ENCODE data around the gene ARMC12.
"Not testable (repeated sequence)": the region's sequence is repeated elsewhere in the genome, so short reads cannot be mapped to it uniquely, and the experiment has no call there.

Gene ARMC12, protein sequence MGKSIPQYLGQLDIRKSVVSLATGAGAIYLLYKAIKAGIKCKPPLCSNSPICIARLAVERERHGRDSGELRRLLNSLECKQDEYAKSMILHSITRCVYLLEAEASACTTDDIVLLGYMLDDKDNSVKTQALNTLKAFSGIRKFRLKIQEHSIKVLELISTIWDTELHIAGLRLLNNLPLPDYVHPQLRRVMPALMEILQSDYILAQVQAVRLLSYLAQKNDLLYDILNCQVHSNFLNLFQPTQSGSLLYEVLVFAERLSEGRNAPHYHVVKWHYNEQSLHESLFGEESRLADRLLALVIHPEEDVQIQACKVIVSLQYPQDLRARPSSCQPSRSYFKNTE

DNA sequence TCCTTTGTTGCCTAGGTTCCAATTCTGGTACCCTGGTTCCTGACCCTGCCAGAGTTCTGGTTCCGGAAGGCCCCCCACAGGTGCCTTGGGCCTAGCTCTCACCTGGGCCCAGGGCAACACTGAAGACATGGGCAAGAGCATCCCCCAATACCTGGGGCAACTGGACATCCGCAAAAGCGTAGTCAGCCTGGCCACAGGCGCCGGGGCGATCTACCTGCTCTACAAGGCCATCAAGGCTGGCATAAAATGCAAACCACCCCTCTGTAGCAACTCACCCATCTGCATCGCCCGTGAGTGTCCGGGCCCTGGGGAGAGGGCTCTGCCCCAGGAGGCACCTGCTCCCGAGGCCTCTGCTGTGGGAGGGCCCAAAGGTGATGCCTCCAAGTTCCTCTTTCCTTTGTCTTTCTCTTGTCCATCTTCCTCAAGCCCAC is at the start of gene ARMC12:
Gene ARMC12 (plus strand): TSS at position 51 of the 431 bp plus-strand sequence. CDS start 77 bp downstream, at position 128.
- DNase-seq, result no peak

DNA sequence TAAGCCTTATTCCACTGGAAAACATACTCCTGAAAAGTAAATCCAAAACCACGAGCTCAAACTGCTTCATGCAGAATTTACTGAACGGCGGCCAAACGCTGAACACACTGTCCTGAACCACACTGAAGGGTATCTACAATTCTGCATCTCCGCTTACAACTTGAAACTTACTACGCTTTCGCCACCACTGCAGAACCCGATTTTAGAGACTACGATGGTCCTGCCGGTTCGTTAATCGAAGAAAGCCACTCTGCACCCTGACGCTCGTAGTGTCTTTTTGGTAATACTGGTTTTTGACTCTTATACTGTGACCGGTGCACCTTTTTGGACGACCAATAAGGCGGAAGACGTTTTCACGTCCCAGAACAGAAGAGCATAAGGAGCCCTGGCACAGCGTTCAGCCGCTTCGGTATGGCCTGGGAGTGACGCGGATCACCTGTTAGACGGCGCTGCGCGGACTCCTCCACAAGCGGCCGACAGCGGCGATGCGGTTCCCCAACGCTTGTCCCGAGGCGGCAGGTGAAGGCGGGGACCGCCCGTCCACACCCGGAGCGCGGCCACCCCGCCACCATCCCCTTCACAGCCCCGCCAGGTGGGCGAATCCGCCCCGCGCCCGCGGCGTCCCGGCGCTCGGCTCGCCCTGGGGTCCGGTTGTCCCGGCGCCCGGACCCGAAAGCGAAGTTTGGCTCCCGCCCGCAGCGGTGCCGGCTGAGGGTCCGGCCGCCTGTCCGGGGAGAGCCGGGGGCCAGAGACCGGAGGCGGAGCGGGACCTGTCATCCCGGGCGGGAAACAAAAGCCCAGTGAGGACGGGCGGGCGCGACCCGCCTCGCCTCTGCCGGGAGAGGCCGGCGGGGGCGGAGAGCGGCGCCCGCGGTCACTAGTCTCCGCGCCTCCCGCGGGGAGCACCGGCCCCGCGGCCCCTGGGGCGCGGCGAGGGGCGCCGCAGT is 48.9 kb upstream of the ARMC12 start:
- peak; percentile 10 for DNase-seq

DNA sequence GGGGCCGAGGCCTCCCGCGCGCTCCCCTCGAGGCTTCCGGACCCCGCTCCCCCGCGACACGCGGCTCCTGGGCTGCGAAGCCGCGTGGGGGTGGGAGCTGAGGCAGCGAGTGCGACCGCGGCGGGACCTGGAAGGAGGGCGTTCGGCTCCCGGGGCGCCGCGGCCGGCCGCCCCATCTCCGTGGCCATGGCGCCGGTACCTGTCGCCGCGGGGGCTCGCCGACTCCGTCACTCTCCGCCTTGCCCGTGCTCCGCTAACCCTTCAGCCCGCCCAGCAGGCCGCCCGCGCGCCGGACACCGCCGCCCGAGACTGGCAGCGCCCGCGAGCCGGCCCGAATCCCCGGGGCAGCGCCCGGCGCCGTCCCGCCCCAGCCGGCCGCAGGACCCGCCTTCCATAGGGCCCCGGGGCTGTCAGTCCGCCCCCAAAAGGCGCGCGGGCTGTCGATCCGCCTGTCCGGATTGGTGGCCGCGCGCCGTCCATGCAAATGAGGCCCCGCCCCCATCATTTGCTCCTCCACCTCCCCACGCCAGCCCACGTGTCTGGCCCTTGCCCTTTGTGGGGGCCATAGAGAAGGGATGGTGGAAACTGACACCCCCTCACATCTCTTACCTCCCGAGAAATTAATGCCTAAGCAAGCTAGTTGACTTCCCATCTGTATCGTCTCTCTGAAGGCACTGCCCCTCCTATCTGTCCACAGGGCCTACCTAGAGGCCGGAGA is 48.1 kb upstream of the ARMC12 start, which contains the start of gene FKBP5:
Gene FKBP5 (minus strand): TSS at position 311 of the 718 bp plus-strand sequence. CDS start 46,091 bp downstream, outside the sequence.
- DNase-seq, result peak; percentile 83

DNA sequence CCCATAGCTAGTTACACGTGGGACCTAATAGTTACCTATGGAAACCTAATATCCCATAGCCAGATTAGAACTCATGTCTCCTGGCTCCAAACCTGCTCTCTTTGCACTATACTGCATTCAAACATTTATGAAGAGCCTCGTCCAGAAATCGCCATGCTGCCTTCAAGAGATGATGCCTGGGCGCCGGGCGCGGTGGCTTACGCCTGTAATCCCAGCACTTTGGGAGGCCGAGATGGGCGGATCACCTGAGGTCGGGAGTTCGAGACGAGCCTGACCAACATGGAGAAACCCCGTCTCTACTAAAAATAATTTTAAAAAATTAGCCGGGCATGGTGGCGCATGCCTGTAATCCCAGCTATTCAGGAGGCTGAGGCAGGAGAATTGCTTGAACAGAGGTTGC is 46.8 kb upstream of the ARMC12 start:
- not testable (repeated sequence) for DNase-seq

DNA sequence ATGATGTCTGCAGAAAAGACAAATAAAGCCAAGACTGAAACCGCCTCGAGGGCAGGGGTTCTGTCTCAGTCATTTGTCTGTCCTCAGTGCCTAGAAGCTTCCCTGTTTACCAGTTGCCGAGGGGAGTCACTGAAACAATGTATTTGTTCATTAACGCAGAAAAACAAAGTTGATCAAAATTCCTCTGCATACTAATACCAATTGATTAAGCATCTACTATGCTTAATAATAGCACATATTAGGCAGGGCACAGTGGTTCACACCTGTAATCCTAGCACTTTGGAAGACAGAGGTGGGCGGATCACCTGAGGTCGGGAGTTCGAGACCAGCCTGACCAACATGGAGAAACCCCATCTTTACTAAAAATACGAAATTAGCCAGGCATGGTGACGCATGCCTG is 46.3 kb upstream of the ARMC12 start:
- DNase-seq, result no peak

DNA sequence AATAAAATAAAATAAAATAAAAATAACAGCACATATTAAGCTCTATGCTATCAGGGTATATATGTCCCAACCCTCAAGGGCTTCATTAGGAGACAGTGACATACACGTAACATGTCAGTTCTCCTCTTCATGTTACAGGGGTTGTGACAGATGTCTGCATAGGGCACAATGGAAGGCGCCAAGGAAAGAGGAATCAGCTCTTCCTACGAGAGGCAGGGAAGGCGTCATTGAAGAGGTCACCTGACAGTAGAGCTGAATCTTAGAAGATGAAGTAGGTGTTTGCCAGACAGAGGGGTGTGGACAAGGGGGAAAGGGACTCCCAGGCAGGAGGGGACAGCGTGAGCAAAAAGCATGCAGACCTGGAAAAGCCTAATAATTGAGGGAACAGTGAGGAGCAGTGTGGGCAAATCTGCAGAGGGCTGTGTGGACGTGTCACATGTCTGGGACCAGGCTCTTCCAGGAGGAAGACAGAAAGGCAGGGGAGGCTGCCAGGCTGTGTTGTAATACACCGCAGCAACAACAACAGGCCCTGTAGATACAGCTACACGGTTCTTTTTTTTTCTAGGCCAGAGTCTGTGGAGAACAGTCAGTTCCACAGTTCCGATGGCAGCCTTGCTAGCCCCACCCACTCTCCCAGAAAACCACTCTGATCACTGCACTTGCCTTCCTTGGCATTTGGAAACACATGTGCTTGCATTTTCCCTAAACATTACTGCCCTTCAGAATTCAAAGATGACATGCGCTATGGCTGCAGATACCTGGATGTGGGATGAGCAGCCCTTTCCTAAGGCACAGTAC is 45.6 kb upstream of the ARMC12 start:
- no peak for DNase-seq

DNA sequence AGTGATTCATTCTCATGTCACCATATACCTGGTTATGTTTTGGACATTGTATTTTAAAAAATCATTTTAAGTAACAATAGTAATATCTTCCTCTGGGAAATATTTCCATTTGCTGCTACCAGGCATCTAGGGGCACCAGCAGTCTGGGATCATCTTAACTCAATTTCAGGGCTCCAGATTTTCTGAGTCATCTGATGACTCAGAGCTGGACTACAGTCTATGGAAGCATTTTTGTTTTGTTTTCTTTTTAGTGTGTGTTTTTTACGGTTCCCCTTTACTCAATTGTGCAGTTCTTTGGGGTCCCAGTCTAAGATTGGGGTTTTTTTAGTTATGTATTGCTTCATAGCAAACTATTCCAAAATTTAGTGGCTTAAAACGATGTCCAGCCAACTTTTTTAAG is 42.4 kb upstream of the ARMC12 start:
- no peak for DNase-seq

DNA sequence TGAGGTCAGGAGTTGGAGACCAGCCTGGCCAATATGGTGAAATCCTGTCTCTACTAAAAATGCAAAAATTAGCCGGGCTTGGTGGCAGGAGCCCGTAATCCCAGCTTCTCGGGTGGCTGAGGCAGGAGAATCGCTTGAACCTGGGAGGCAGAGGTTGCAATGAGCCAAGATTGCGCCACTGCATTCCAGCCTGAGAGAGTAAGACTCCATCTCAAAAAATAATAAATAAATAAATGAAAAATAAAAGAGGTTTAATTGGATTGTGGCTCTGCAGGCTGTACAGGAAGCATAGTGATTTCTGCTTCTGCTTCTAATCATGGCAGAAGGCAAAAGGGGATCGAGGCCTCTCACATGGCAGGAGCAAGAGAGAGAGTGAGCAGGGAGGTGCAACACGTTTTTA is 38.4 kb upstream of the ARMC12 start:
- not testable (repeated sequence) for DNase-seq

DNA sequence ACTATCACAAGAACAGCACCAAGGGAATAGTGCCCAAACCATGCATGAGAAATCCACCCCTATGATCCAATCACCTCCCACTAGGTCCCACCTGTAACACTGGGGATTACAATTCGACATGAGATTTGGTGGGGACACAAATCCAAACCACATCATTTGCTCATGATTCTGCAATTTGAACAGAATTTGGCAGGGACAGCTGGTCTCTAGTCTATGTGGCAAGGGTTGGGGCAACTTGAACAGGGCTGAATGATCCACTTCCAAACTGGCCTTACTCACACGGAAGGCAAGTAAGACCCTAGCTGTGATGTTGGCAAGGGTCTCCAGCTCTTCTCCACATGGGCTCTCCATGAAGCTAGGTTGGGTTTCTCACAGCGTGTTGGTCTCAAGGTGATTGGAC is 38.0 kb upstream of the ARMC12 start:
- DNase-seq, result no peak

DNA sequence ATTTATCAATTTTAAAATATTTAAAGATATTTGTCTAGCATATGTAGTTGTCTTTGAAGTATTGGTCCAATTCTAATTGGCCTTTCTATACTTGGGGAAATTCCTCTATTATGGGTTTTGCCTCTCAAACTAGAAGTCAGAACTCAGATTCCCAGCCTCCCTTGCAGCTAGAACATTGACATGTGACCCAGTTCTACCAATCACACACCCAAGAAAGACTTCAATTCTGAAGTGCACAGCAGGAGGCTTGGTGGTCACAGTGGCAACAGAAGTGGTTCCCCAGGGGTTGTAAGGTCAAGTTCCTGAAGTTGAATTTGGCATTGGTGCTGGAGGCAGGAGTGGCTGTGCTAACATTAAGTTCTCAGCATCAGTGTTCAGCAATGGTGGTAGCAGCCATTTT is 33.3 kb upstream of the ARMC12 start:
- DNase-seq, result no peak

DNA sequence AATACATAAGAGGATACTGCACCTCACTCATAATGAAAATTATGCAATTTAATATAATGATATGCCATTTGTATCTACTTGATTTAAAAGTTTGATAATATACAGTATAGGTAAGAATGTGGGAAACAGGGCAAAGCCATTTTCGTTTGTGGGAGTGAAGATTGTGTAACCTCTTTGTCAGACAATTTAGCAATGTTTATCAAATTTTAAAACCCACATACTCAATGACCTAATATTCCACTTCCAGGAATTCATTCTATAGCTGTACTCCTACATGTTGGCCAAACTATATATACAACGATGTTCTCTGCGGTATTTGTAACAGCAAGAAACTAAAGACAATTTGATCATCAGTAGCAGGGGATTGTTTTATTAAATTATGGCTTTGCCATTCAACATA is 30.4 kb upstream of the ARMC12 start:
- no peak for DNase-seq

DNA sequence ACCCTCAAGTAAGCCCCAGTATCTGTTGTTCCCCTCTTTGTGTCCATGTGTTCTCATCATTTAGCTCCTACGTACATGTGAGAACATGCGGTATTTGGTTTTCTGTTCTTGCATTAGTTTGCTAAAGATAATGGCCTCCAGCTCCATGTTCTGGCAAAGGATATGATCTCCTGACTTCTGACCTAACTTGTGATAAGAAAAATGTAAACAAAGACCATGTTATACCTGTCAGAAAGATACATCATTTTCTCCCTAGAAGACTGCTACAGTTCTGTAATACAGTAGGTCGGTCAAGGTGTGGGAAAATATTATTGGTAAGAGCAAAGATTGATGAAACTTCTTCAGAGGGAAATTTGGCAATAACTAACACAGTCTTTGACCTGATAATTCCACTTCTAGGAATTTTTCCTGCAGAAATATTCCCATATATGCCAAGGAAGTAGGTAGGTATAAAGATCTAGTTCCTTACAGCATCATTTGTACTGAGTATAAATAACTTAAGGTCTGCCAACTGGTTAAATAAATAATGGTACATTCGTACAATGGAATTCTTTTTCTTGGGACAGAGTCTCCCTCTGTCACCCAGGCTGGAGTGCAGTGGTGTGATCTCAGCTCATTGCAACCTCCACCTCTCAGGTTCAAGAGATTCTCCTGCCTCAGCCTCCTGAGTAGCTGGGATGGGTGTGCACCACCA is 29.0 kb upstream of the ARMC12 start:
- DNase-seq, result no peak

DNA sequence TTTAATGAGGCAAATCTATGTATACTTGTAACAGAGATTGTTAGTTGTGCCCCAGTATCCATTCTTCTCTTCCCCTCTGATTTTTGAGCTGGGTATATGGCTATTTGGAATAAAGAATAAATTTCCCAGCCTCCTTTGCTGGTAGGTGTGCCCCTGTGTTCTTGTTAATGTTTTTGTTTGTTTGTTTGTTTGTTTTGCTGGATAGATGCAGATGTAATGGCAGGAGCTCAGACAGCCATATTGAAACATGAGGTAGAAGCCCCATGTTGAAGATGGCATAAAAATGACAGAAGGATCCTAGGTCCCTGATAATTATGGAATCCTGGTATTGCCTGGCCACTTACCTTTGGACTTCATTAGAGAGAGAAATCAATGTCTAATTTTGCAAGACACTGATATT is 28.2 kb upstream of the ARMC12 start:
- DNase-seq, result no peak

DNA sequence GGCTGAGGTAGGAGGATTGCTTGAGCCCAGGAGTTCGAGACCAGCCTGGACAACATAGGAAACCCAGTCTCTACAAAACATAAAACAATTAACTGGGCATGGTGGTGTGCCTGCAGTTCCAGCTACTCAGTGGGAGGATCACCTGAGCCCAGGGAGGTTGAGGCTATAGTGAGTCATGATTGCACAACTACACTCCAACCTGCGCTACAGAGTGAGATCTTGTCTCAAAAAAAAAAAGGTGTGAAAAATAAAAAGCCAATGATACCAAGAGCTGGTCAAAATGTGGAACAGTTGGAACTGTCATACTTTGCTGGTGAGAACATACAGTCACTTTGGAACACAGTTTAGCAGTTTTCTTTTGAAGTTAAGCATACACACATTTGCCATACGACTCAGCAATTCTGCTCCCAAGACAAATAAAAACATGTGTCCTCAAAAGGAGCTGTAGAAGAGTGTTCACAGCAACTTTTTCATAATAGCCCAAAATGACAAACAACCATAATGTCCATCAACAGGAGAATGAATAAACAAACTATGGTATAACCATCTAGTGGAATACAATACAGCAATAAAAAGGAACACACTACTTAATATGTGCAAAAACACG is 26.5 kb upstream of the ARMC12 start:
- no peak for DNase-seq

DNA sequence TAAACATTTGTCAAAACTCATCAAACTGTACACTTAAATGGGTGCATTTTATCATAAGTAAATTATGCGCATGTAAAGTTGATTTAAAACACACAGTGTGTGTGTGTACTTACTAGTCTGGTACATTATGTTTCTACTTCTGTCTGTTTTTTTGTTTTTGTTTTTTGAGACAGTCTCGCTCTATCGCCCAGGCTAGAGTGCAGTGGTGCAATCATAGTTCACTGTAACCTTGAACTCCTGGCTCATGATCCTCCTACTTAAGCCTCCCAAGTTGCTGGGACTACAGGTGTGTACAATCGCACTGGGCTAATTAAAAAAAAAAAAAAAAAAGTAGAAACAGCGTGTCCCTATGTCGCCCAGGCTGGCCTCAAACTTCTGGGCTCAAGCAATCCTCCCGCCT is 25.1 kb upstream of the ARMC12 start:
- no peak for DNase-seq

DNA sequence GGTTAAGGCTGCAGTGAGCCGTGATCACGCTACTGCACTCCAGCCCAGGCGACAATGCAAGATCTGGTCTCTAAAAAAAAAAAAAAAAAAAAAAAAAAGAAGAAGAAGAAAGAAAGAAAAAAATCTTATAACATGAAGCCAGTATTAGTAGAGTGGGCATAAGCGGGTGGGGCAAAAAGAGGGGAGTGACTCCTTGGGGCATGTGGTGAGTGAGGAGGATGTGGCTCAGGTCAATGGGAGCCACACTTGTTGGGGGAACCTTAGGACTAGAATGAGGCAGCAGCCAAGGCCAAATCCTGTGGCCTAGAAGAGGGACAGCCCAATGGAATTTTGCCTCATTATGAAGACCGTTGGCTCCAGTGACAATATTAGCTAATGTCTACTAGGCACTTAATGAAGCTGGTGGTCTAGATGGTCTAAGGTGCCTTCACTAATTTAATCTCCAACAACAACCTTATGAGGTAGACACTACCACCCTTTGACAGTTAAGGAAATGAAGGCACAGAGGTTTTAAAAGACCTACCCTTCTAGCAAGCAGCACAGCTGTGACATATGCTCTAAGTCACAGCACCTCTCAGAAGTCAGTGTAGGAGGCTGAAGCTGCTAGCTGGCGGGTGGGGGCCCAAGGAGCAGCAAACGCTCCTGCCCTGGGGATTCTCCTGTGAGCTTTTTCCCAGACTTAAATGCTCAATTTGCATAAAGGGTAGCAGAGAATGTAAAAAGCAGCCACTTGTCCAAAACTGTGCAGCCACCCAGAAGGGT is 23.6 kb upstream of the ARMC12 start:
- DNase-seq, result no peak

DNA sequence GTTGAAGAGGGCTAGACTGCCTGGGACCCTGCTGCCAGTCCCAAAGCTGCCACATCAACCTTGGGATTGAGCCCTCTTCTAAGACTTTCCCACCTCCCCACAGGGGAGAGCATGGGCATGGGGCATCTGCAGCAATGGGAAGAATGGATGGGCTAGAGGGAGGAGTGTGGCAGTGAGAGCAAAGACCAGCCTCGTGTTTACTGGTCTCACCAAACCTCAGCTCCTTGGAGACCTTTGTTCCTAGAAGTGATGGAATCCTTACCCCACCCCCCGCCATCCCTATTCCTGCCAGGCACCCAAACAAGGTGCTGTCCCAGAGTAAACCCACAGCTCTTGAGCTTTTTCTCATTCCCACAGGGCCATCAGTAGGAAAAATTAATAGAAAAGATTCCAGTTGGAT is 20.0 kb upstream of the ARMC12 start:
- DNase-seq, result no peak

DNA sequence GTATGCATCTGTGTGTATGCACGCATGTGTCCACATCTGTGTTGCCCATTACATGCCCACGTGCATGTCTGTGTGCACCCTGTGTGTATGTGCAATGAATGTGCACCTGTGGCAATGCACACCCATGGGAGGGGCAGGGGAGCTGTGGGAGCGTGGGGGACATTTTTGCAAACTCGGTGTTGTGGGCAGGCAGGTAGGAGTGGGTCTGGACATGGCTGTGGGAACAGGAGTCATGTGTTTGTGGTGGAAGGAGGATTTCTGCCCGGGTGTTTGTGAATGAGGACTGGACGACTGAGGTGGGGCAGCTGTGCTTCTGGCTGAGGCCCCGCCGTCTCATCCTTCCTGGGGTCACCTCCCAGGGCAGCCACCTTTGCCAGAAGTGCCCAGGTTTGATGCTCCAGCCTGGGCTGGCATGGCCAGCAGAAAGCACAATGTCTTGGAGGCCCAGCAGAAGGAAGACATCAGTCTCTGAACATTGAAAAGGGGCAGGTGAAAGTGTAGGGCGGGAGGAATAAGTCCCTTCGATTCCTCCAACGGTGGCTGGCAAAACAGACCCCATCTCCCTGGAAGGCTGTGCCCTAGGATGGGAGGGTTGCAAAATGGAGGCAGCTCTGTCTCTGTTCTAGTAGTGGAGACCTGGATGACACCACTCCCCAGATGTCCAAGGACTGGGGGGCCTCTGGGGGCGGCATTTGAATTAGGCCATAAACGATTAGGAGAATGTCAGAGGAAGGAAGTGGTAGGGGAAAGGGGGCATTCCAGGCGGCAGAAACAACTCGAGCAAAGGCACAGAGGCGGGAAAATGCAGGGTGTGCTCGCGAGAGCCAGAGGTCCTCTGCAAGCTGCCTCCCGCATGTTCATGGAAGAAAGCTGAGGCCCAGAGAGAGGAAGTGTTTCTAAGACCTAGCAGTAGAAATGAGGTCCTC is 19.1 kb upstream of the ARMC12 start:
- DNase-seq, result no peak

DNA sequence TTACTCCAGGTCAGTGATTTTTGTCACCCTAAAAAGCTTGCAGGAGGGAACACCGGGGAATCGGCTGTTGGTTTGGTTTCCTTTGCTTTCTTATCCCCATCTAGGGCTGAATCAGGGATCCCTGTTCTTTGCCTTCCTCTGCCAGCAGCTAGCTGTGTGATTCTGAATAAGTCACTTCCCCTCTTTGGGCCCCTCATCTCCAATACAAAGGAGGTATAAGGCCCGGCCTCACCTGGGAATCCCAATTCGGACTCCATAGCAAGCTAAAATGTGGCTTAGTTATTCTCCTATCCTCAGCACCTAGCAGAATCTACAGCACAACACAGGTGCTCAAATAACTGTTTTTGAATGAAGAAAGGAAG is 18.5 kb upstream of the ARMC12 start:
- no peak for DNase-seq

All from NCI-H1436 (cell line).